Gastroesophageal sphincter (tissue), 4 donors: ENCODE data around the gene AP3M1. TPM values are rescaled to one million over a fixed set of nuclear protein-coding genes. Genes with fewer than 3 reads are reported as not detected.
"Not testable (repeated sequence)": the region's sequence is repeated elsewhere in the genome, so short reads cannot be mapped to it uniquely, and the experiment has no call there.

Source experiments
- ATAC-seq: fragments of 150-250 bp; one replicate; pipeline ENCODE4 v1.9.1; 2016; ENCODE audit warnings: mild to moderate bottlenecking, moderate library complexity
- H3K27ac ChIP-seq, 4 donors: fragments of 200-600 bp; sonication (generic) in 3 of 4; 1 replicate in 3 of 4; 2 replicates in 1 of 4; pipeline ENCODE4 v1.5.1; 2016 to 2019
- H3K27me3 ChIP-seq: fragments of 200-600 bp; sonication (generic); one replicate; pipeline ENCODE4 v1.5.1; 2019
- H3K36me3 ChIP-seq, 2 donors: fragments of 200-600 bp; sonication (generic); one replicate each; pipeline ENCODE4 v1.5.1; 2019; ENCODE audit warnings: control low read depth in 1 of 2
- H3K4me1 ChIP-seq, 3 donors: fragments of 200-600 bp; sonication (generic); 1 replicate in 2 of 3; 2 replicates in 1 of 3; pipeline ENCODE4 v1.5.1; 2016 to 2019; ENCODE audit warnings: control low read depth in 2 of 3
- H3K4me3 ChIP-seq, 2 donors: fragments of 200-600 bp; sonication (generic); one replicate each; pipeline ENCODE4 v1.5.1; 2019; ENCODE audit warnings: mild to moderate bottlenecking in 1 of 2, moderate library complexity in 1 of 2
- H3K9me3 ChIP-seq, 3 donors: fragments of 200-600 bp; sonication (generic); one replicate each; pipeline ENCODE4 v1.5.1; 2017 to 2019; ENCODE audit warnings: control low read depth in 2 of 3
- CTCF ChIP-seq, 4 experiments: fragments of 200-600 bp in 2 of 4; fragments of 450-650 bp in 2 of 4; sonication (generic) in 1 of 4; IDR thresholded peaks; one replicate each; pipeline ENCODE4 v1.5.1; 2017 to 2019; ENCODE audit warnings: antibody characterized with exemption in 4 of 4, mild to moderate bottlenecking in 2 of 4, moderate library complexity in 2 of 4
- EP300 ChIP-seq: sonication (generic); formaldehyde crosslinking; IDR thresholded peaks from one replicate; pipeline ENCODE4 v1.6.1; 2017; ENCODE audit warnings: antibody characterized with exemption, mild to moderate bottlenecking
- POLR2A ChIP-seq, 2 donors: fragments of 450-650 bp; IDR thresholded peaks; one replicate each; pipeline ENCODE4 v1.6.1; 2017; ENCODE audit warnings: antibody characterized with exemption in 2 of 2, mild to moderate bottlenecking in 2 of 2, moderate library complexity in 1 of 2
- POLR2AphosphoS5 ChIP-seq: sonication (generic); formaldehyde crosslinking; IDR thresholded peaks from one replicate; pipeline ENCODE4 v1.6.1; 2017; ENCODE audit warnings: antibody characterized with exemption
- WGBS, 2 donors: methylation state at CpG; one replicate each; pipeline ENCODE4 v1.1.5; 2018; ENCODE audit warnings: low coverage in 1 of 2; 5-methylcytosine and 5-hydroxymethylcytosine counted together
- total RNA-seq, 4 donors: library from RNA; depleted of rRNA; stranded (reverse); fragments of >200 nt; gene quantifications; one replicate each; pipeline ENCODE4 v1.1.0, GENCODE V29; 2016

Gene AP3M1
- total RNA-seq, 4 donors from 2014 or later, result 29.4 to 41.7 (median 31.7) TPM

DNA sequence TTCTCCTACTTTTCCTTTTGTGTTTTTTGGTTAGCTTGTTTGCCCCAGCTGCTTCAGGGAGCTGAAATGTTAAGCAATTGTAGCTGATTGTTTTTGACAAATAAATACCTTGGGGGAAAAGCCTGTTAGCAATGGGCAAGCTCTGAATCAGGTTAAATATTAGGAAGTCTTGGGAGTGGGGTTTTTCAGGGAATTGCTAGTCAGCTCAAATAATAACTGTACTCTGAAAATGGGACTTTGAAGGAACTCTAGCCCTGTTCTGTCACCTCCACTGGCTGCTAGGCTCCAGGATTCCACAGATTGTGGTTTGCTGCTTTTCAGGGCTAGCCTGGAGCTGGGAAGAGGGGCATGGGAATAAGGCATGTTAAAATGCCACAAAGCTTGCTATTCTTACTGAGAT, 39.9 kb upstream of the AP3M1 start:
- no peak overlapping the region for H3K4me3 ChIP-seq
- H3K4me1 ChIP-seq, result peaks cover 0 to 22% (median 5%) of the 10 kb centered on the region in 3 donors
- ATAC-seq, result no peak

DNA sequence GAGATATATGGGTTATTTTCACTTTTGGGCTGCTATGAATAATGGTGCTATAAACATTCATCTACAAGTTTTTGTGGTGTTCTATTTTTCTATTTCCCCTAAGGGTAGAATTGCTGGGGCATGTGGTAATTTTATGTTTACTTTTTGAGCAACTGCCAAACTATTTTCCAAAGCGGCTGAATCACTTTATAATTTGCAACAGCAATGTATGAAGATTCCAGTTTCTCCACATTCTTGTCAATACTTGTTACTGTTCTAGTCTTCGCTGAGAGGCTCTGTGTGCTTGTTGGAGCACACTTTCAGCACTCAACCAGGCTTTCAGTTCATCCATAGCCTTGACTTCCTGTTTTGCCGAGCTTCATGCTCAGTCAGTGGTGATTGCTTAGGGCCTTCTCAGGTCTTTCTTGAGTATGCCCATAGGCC, 39.4 kb upstream of the AP3M1 start:
- Histone ChIP-seq H3K9me3 (no peaks in the 10 kb centered on the region), H3K27me3 (no peaks in the 10 kb centered on the region), H3K4me3 (no peak overlapping the region), H3K27ac (peak overlapping the region in 3 of 4 donors; percentile 12 to 64 (median 59)), H3K4me1 (peaks cover 0 to 19% (median 5%) of the 10 kb centered on the region in 3 donors), H3K36me3 (no peaks in the 10 kb centered on the region)
- 34 to 39% methylated on average over 3 of the region's 3 CpGs for WGBS, 2 donors
- ATAC-seq, result peak; percentile 36
- TF ChIP-seq POLR2AphosphoS5 (peak; percentile 26), EP300 (no peak)

More for the DNA sequence above, 39.9 kb upstream of the AP3M1 start:
- H3K27me3 ChIP-seq, result no peaks in the 10 kb centered on the region
- TF ChIP-seq EP300 (no peak), POLR2A (IDR thresholded peaks at IDR 0.05) (no peak), CTCF (IDR thresholded peaks at IDR 0.05) (no peak), POLR2AphosphoS5 (no peak)
- peak overlapping the region in 3 of 4 donors; percentile 12 to 64 (median 59) for H3K27ac ChIP-seq
- H3K36me3 ChIP-seq, result no peaks in the 10 kb centered on the region
- no peaks in the 10 kb centered on the region for H3K9me3 ChIP-seq

DNA sequence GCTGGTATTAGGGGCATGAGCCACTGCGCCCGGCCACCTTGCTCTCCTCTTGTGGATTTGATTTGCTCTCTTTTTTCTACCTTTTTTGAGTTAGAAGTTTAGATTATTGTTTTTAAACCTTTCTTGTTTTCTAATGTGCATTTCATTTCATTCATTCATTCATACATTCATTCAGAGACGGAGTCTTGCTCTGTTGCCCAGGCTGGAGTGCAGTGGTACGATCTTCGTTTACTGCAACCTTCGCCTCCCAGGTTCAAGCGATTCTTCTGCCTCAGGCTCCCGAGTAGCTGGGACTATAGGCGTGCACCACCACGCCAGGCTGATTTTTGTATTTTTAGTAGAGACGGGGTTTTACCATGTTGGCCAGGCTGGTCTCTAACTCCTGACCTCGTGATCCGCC, 38.0 kb upstream of the AP3M1 start:
- not testable (repeated sequence) for H3K27me3 ChIP-seq, H3K9me3 ChIP-seq, H3K27ac ChIP-seq, H3K36me3 ChIP-seq, ATAC-seq, H3K4me3 ChIP-seq
- WGBS, 2 donors, result 98% methylated on average over 10 to 11 of the region's 13 CpGs
- peaks cover 0 to 15% (median 5%) of the 10 kb centered on the region in 3 donors for H3K4me1 ChIP-seq

DNA sequence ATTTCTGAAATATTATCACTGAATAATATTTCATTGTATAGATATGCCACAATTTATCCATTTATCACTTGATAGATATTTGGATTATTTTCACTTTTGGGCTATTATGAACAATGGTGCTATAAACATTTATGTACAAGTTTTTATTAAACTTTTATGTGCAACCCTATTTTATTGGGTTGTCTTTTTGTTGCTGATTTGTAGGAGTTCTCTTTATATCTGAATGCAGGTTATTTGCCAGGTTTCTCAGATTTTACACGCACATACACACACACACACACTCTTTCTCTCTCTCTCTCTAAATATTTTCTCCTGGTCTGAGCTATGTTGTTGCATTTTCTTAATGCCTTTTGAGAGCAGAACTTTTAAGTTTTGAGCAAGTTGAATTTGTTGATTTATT, 36.6 kb upstream of the AP3M1 start:
- TF ChIP-seq POLR2AphosphoS5 (no peak), EP300 (no peak), POLR2A (IDR thresholded peaks at IDR 0.05) (no peak), CTCF (IDR thresholded peaks at IDR 0.05) (no peak)
- no peak for ATAC-seq
- Histone ChIP-seq H3K9me3 (no peaks in the 10 kb centered on the region), H3K36me3 (no peaks in the 10 kb centered on the region), H3K4me1 (peaks cover 0 to 15% (median 5%) of the 10 kb centered on the region in 3 donors), H3K27ac (no peak overlapping the region), H3K4me3 (no peak overlapping the region), H3K27me3 (no peaks in the 10 kb centered on the region)
- 86 to 87% methylated on average over 1 of the region's 1 CpG for WGBS, 2 donors

GRCh38 chr10:74186678-74187077, 36.0 kb upstream of the AP3M1 start:
- Histone ChIP-seq H3K27ac (no peak overlapping the region), H3K4me3 (no peak overlapping the region), H3K9me3 (no peaks in the 10 kb centered on the region), H3K4me1 (peaks cover 0 to 15% (median 5%) of the 10 kb centered on the region in 3 donors), H3K36me3 (no peaks in the 10 kb centered on the region), H3K27me3 (no peaks in the 10 kb centered on the region)
- ATAC-seq, result no peak
- TF ChIP-seq EP300 (no peak), POLR2AphosphoS5 (no peak)

GRCh38 chr10:74179111-74179710, 28.6 kb upstream of the AP3M1 start:
- TF ChIP-seq CTCF (IDR thresholded peaks at IDR 0.05) (no peak), POLR2A (IDR thresholded peaks at IDR 0.05) (no peak), EP300 (no peak), POLR2AphosphoS5 (no peak)
- no peak overlapping the region for H3K27ac ChIP-seq
- WGBS, 2 donors, result 87 to 91% methylated on average over 1 to 2 of the region's 2 CpGs

More at GRCh38 chr10:74179111-74179710, 28.6 kb upstream of the AP3M1 start:
- Histone ChIP-seq H3K4me1 (peaks cover 0 to 19% (median 0%) of the 10 kb centered on the region in 3 donors), H3K9me3 (no peaks in the 10 kb centered on the region), H3K4me3 (no peak overlapping the region), H3K36me3 (no peaks in the 10 kb centered on the region), H3K27me3 (no peaks in the 10 kb centered on the region)
- ATAC-seq, result no peak
